ENCODE results near the gene ETHE1.

ETHE1 gene

DNA sequence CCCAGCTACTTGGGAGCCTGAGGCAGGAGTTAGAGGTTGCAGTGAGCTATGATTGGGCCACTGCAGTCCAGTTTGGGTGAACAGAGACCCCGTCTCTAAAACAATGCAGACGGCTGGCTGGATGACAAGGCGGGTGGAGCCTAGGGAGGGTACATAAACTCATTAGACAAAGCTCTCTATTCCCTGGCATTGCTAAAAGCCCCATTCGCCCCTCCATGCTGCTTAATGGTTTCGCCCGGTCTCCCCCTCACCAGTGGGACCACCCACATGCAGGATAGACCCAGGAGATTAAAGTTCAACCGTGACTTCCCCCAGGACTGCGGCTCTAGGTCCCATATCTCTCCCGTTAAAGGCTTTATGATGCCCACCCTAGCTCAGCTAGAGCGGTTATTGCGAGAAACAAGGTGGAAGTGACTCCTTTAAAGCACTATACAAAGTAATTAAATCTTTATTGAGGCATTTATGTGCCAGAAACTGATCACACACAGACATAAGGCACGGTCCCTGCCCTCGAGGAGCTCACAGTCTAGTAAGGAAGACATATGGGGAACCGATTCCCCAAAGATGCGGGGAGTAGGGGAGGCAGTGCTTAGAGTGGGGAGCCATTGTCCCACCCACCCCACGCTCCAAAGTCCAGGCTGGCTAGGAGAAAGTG is 66.5 kb downstream of the ETHE1 start:
- no peak overlapping the region for H3K4me3 ChIP-seq (replicated peaks; ENCODE audit: low read depth, low read length)
- TF ChIP-seq, protein P1, sequence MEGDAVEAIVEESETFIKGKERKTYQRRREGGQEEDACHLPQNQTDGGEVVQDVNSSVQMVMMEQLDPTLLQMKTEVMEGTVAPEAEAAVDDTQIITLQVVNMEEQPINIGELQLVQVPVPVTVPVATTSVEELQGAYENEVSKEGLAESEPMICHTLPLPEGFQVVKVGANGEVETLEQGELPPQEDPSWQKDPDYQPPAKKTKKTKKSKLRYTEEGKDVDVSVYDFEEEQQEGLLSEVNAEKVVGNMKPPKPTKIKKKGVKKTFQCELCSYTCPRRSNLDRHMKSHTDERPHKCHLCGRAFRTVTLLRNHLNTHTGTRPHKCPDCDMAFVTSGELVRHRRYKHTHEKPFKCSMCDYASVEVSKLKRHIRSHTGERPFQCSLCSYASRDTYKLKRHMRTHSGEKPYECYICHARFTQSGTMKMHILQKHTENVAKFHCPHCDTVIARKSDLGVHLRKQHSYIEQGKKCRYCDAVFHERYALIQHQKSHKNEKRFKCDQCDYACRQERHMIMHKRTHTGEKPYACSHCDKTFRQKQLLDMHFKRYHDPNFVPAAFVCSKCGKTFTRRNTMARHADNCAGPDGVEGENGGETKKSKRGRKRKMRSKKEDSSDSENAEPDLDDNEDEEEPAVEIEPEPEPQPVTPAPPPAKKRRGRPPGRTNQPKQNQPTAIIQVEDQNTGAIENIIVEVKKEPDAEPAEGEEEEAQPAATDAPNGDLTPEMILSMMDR (IDR thresholded peaks at IDR 0.05; ENCODE audit: insufficient read depth, low read length, poor library complexity, severe bottlenecking) = no peak
- no peaks in the 10 kb centered on the region for H3K36me3 ChIP-seq (ENCODE audit: control insufficient read depth, insufficient read depth, low read length)
- no peaks in the 10 kb centered on the region; the same call in 1 of the 2 replicates for H3K27me3 ChIP-seq (replicated peaks; ENCODE audit: control insufficient read depth, insufficient read depth, low read length)
- no peak for DNase-seq (ENCODE audit: extremely low read depth, insufficient read length)

DNA sequence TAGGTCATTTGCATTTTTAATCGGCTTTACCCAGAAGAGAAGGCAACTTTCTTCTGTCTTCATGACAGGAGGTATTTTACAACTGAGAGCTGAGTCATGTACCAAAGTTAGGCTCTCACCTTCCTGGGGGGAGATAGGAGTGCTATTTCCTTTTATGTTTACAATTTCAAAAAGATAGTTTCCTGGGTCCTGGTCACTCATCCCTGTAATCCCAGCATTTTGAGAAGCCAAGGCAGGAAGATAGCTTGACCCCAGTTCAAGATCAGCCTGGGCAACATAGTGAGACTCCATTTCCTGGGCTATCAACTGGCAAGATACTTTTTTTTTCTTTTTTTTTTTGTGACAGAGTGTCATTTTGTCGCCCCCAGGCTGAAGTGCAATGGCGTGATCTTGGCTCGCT is 69.2 kb downstream of the ETHE1 start:
- TF ChIP-seq, protein P1 (IDR thresholded peaks at IDR 0.05; ENCODE audit: insufficient read depth, low read length, poor library complexity, severe bottlenecking) = no peak
- H3K4me3 ChIP-seq (replicated peaks; ENCODE audit: low read depth, low read length) = no peak overlapping the region
- H3K27me3 ChIP-seq (replicated peaks; ENCODE audit: control insufficient read depth, insufficient read depth, low read length) = no peaks in the 10 kb centered on the region
- no peaks in the 10 kb centered on the region for H3K36me3 ChIP-seq (ENCODE audit: control insufficient read depth, insufficient read depth, low read length)
- DNase-seq (ENCODE audit: extremely low read depth, insufficient read length) = no peak
